ENCODE measurements around the gene MOB3C.
"Not testable (repeated sequence)": the region's sequence is repeated elsewhere in the genome, so short reads cannot be mapped to it uniquely, and the experiment has no call there.

MOB3C gene

GRCh38 chr1:46616277-46617107 is at the start of gene MOB3C:
TSS of gene MOB3C (minus strand) at chr1:46616811. CDS start at chr1:46613321, 3,490 bp downstream.
- peak within 1 kb of the TSS; percentile 71 for H3K4me3 ChIP-seq (ENCODE audit: low read length)
- peak; percentile 53 for DNase-seq (ENCODE audit: low read depth)
- no peak for TF ChIP-seq CTCF (IDR thresholded peaks at IDR 0.05; ENCODE audit: insufficient read depth, low read depth, low read length, missing control alignments)

GRCh38 chr1:46665983-46666382 is 49.4 kb upstream of the MOB3C start:
- DNase-seq (ENCODE audit: low read depth): no peak
- no peak for TF ChIP-seq CTCF (IDR thresholded peaks at IDR 0.05; ENCODE audit: insufficient read depth, low read depth, low read length, missing control alignments)
- H3K4me3 ChIP-seq (ENCODE audit: low read length): no peak overlapping the region

- H3K4me3 ChIP-seq (ENCODE audit: low read length); DNase-seq (ENCODE audit: low read depth): not testable (repeated sequence)
Measured at GRCh38 chr1:46662919-46663318, 46.3 kb upstream of the MOB3C start.

GRCh38 chr1:46660116-46660515 is 43.5 kb upstream of the MOB3C start:
- not testable (repeated sequence) for H3K4me3 ChIP-seq (ENCODE audit: low read length); DNase-seq (ENCODE audit: low read depth)

- no peak overlapping the region for H3K4me3 ChIP-seq (ENCODE audit: low read length)
- DNase-seq (ENCODE audit: low read depth): no peak
- TF ChIP-seq CTCF (IDR thresholded peaks at IDR 0.05; ENCODE audit: insufficient read depth, low read depth, low read length, missing control alignments): no peak
Measured at GRCh38 chr1:46659307-46659870, 42.8 kb upstream of the MOB3C start.

GRCh38 chr1:46657775-46658174 is 41.2 kb upstream of the MOB3C start:
- H3K4me3 ChIP-seq (ENCODE audit: low read length): no peak overlapping the region
- TF ChIP-seq CTCF (IDR thresholded peaks at IDR 0.05; ENCODE audit: insufficient read depth, low read depth, low read length, missing control alignments): no peak
- no peak for DNase-seq (ENCODE audit: low read depth)

- no peak for DNase-seq (ENCODE audit: low read depth)
Measured at GRCh38 chr1:46656643-46657042, 40.0 kb upstream of the MOB3C start.

More at GRCh38 chr1:46656643-46657042, 40.0 kb upstream of the MOB3C start:
- H3K4me3 ChIP-seq (ENCODE audit: low read length): no peak overlapping the region
- no peak for TF ChIP-seq CTCF (IDR thresholded peaks at IDR 0.05; ENCODE audit: insufficient read depth, low read depth, low read length, missing control alignments)

All from epithelial cell of esophagus (primary cell).